Measurements from ENCODE around the gene HYCC1. TPM values are rescaled to one million over a fixed set of nuclear protein-coding genes. Genes with fewer than 3 reads are reported as not detected.

Gene HYCC1
- total RNA-seq, 1 experiment from 2014 or later = 23.5 TPM

GRCh38 chr7:23002698-23003097, 11.2 kb downstream of the HYCC1 start:
- intact Hi-C loops (cut with micrococcal nuclease) = no loop called here
- ATAC-seq (no peak), DNase-seq (ENCODE audit: low read depth, low spot score) (no peak)
- ChIA-PET POLR2A (no interaction called here), CTCF (interaction anchor here (0.5 kb wide), 1 partner anchor 52 kb away, joined by 3 read pairs; no protein-coding TSS in a partner anchor), RAD21 (ENCODE audit: low non-redundant PET in 1 of 2, low total read pairs in 2 of 2, uncharacterized antibody in 2 of 2, unreplicated experiment in 2 of 2) (no interaction called here)
- no TSS peak for BruUV-seq (replicated peaks)
- no peak overlapping the region for H2AFZ ChIP-seq (ENCODE audit: low read depth, low read length, poor library complexity, severe bottlenecking)
- H3K27ac ChIP-seq (ENCODE audit: low read depth, low read length) = no peak overlapping the region
- H3K79me2 ChIP-seq (ENCODE audit: insufficient read depth, low read length) = peaks cover 25% of the 10 kb centered on the region; the same call in 1 of the 2 replicates
- H3K9me3 ChIP-seq (ENCODE audit: control insufficient read depth in 1 of 2, insufficient read depth in 1 of 2, low read depth in 1 of 2, low read length in 2 of 2) = no peaks in the 10 kb centered on the region
- H3K36me3 ChIP-seq (ENCODE audit: control insufficient read depth in 1 of 2, insufficient read depth in 2 of 2, low read length in 2 of 2) = no peaks in the 10 kb centered on the region
- H3K9ac ChIP-seq (ENCODE audit: low read length) = no peak overlapping the region
- no peaks in the 10 kb centered on the region for H4K20me1 ChIP-seq (ENCODE audit: insufficient read depth)
- H3K27me3 ChIP-seq (ENCODE audit: insufficient read depth, low read length) = no peaks in the 10 kb centered on the region
- no peaks in the 10 kb centered on the region for H3K4me1 ChIP-seq (ENCODE audit: control insufficient read depth in 1 of 2, insufficient read depth in 2 of 2, low read length in 2 of 2)
- no peaks in the 10 kb centered on the region for H3K9me2 ChIP-seq (ENCODE audit: insufficient read depth)
- H3K4me2 ChIP-seq (ENCODE audit: low read length) = no peak overlapping the region
- H3K4me3 ChIP-seq (replicated peaks in 1 of 2; ENCODE audit: low read depth in 1 of 2, low read length in 2 of 2) = no peak overlapping the region
- TF ChIP-seq TCF7L2 (IDR thresholded peaks at IDR 0.05; ENCODE audit: borderline replicate concordance, extremely low read depth, insufficient read depth, insufficient read length) = no peak
- no peak for TF ChIP-seq FOSL1 (IDR thresholded peaks at IDR 0.05; ENCODE audit: low read depth)

GRCh38 chr7:23001610-23002009, 12.3 kb downstream of the HYCC1 start:
- ChIA-PET CTCF (no interaction called here), RAD21 (ENCODE audit: low non-redundant PET in 1 of 2, low total read pairs in 2 of 2, uncharacterized antibody in 2 of 2, unreplicated experiment in 2 of 2) (no interaction called here), POLR2A (no interaction called here)
- intact Hi-C loops (cut with micrococcal nuclease) = no loop called here
- no peak overlapping the region for H2AFZ ChIP-seq (ENCODE audit: low read depth, low read length, poor library complexity, severe bottlenecking)
- no peaks in the 10 kb centered on the region for H3K9me2 ChIP-seq (ENCODE audit: insufficient read depth)
- H3K4me2 ChIP-seq (ENCODE audit: low read length) = no peak overlapping the region
- no peak for ATAC-seq
- no peaks in the 10 kb centered on the region for H4K20me1 ChIP-seq (ENCODE audit: insufficient read depth)
- no peaks in the 10 kb centered on the region for H3K27me3 ChIP-seq (ENCODE audit: insufficient read depth, low read length)
- no TSS peak for BruUV-seq (replicated peaks)
- TF ChIP-seq CEBPB (IDR thresholded peaks at IDR 0.05; ENCODE audit: low read depth) (no peak), EZH2 (IDR thresholded peaks at IDR 0.05) (no peak), REST (IDR thresholded peaks at IDR 0.05; ENCODE audit: low read depth) (no peak), EGR1 (IDR thresholded peaks at IDR 0.05; ENCODE audit: low read depth) (no peak), POLR2AphosphoS5 (IDR thresholded peaks at IDR 0.05; ENCODE audit: low read depth, low read length) (no peak), SP1 (IDR thresholded peaks at IDR 0.05; ENCODE audit: low read depth) (no peak), JUND (IDR thresholded peaks at IDR 0.05) (no peak), ZFX (IDR thresholded peaks at IDR 0.05) (no peak), SRF (IDR thresholded peaks at IDR 0.05; ENCODE audit: low read depth) (no peak), RAD21 (IDR thresholded peaks at IDR 0.05; ENCODE audit: low read depth) (no peak), CBX3 (IDR thresholded peaks at IDR 0.05; ENCODE audit: low read depth) (no peak), EZH2phosphoT487 (IDR thresholded peaks at IDR 0.05; ENCODE audit: borderline replicate concordance) (no peak), ZBTB33 (IDR thresholded peaks at IDR 0.05; ENCODE audit: extremely low read depth, insufficient replicate concordance, low read length) (no peak), ATF3 (IDR thresholded peaks at IDR 0.05) (no peak), FOSL1 (IDR thresholded peaks at IDR 0.05; ENCODE audit: low read depth) (no peak), POLR2A (IDR thresholded peaks at IDR 0.05; ENCODE audit: borderline replicate concordance, extremely low read depth, insufficient read depth, insufficient read length) (no peak)
- DNase-seq (ENCODE audit: low read depth, low spot score) = no peak
- peaks cover 17% of the 10 kb centered on the region; the same call in 1 of the 2 replicates for H3K79me2 ChIP-seq (ENCODE audit: insufficient read depth, low read length)
- H3K36me3 ChIP-seq (ENCODE audit: control insufficient read depth in 1 of 2, insufficient read depth in 2 of 2, low read length in 2 of 2) = no peaks in the 10 kb centered on the region
- no peak overlapping the region for H3K4me3 ChIP-seq (replicated peaks in 1 of 2; ENCODE audit: low read depth in 1 of 2, low read length in 2 of 2)
- no peaks in the 10 kb centered on the region for H3K9me3 ChIP-seq (ENCODE audit: control insufficient read depth in 1 of 2, insufficient read depth in 1 of 2, low read depth in 1 of 2, low read length in 2 of 2)
- H3K4me1 ChIP-seq (ENCODE audit: control insufficient read depth in 1 of 2, insufficient read depth in 2 of 2, low read length in 2 of 2) = no peaks in the 10 kb centered on the region
- H3K9ac ChIP-seq (ENCODE audit: low read length) = no peak overlapping the region
- H3K27ac ChIP-seq (ENCODE audit: low read depth, low read length) = no peak overlapping the region
